MCF 10A (cell line): ENCODE data around the gene POLG. TPM values are rescaled to one million over a fixed set of nuclear protein-coding genes. Genes with fewer than 3 reads are reported as not detected.

Experiments used
- Bru-seq: library from RNA; stranded (reverse); fragments of 400-500 nt; gene quantifications from one replicate; lab custom pipeline; 2021; lab: Mats Ljungman, UMichigan
- BruChase-seq, 2 experiments: library from RNA; stranded (reverse); fragments of 400-500 nt; gene quantifications; one replicate each; lab custom pipeline; 2021; lab: Mats Ljungman, UMichigan
- BruUV-seq: library from RNA; stranded (reverse); fragments of 400-500 nt; replicated peaks from 2 replicates; lab custom pipeline; 2021; lab: Mats Ljungman, UMichigan
- CTCF ChIA-PET: fragments of 300-600 bp; sonication (Branson Sonifier 250); formaldehyde crosslinking; extraction: SDS; loops from one replicate; lab custom pipeline; 2021; ENCODE audit warnings: antibody characterized with exemption, inconsistent platforms; lab: Yijun Ruan, JAX
- POLR2A ChIA-PET: fragments of 300-600, 350-650 bp; sonication (Branson Sonifier 250); formaldehyde crosslinking; extraction: SDS; loops from one replicate; lab custom pipeline; 2020; ENCODE audit warnings: antibody characterized with exemption, inconsistent platforms; lab: Yijun Ruan, JAX
- DNase-seq: peaks from one replicate; pipeline ENCODE4 v3.0.0-alpha.2; 2018; ENCODE audit not compliant: unreplicated experiment
- H3K27ac Mint-ChIP-seq: one replicate; pipeline ENCODE4 v1.8.0; 2022; ENCODE audit warnings: mild to moderate bottlenecking, low read depth, mixed read lengths; ENCODE audit not compliant: unreplicated experiment
- H3K27me3 Mint-ChIP-seq: one replicate; pipeline ENCODE4 v1.8.0; 2022; ENCODE audit warnings: mixed read lengths; ENCODE audit not compliant: insufficient read depth, unreplicated experiment
- H3K36me3 Mint-ChIP-seq: one replicate; pipeline ENCODE4 v1.8.0; 2022; ENCODE audit warnings: mild to moderate bottlenecking, moderate library complexity, mixed read lengths; ENCODE audit not compliant: insufficient read depth, unreplicated experiment
- H3K4me1 Mint-ChIP-seq: one replicate; pipeline ENCODE4 v1.8.0; 2022; ENCODE audit warnings: mixed read lengths; ENCODE audit not compliant: insufficient read depth, unreplicated experiment
- H3K4me3 Mint-ChIP-seq: one replicate; pipeline ENCODE4 v1.8.0; 2022; ENCODE audit warnings: mild to moderate bottlenecking, moderate library complexity, mixed read lengths; ENCODE audit not compliant: unreplicated experiment
- H3K9me3 Mint-ChIP-seq: one replicate; pipeline ENCODE4 v1.8.0; 2022; ENCODE audit warnings: mixed read lengths; ENCODE audit not compliant: unreplicated experiment
- CTCF ChIP-seq: fragments of 200-600 bp; IDR thresholded peaks from one replicate; pipeline ENCODE4 v1.8.0; 2022; ENCODE audit warnings: antibody characterized with exemption, mild to moderate bottlenecking; ENCODE audit not compliant: unreplicated experiment
- intact Hi-C: fragments of 100-400 bp; cut with micrococcal nuclease; formaldehyde crosslinking; loops from 2 replicates; pipeline ENCODE4 v1.14.1; 2022
- long read RNA-seq: library from polyadenylated mRNA; stranded (forward); transcript quantifications from one replicate; pipeline ENCODE4 v2.0.0, GENCODE V29; 2022
- total RNA-seq: library from RNA; stranded (reverse); gene quantifications from 2 replicates; pipeline ENCODE4 v1.2.3, GENCODE V29; 2022

Gene POLG
- 52.9 and 62.2 TPM in 2 replicates for total RNA-seq
- Bru-seq, nascent RNA: percentile 83 among the genes with signal in this experiment
- percentile 85 among the genes with signal in this experiment for BruChase-seq, experiment 1, labeled RNA remaining after a 6-hour chase
- percentile 82 among the genes with signal in this experiment for BruChase-seq, experiment 2, labeled RNA remaining after a 2-hour chase
- long read RNA-seq, full-length matches to known transcripts: 64 of 114 reads
- long read RNA-seq, partial matches to known transcripts: 22 of 114 reads
- long read RNA-seq, other reads (novel, unspliced or antisense): 28 of 114 reads

GRCh38 chr15:89334510-89335297 lies at the start of gene POLG:
TSS of gene POLG (minus strand) at chr15:89334824. CDS start at chr15:89333754, 1,070 bp downstream.
- POLR2A ChIA-PET: interaction anchor here (0.6 to 1.3 kb wide), 9 partner anchors 10 to 243 kb away, joined by 3 to 5 read pairs (median 3); partner anchors contain the start of gene TICRR
- H3K27me3 Mint-ChIP-seq: no peaks in the 10 kb centered on the region
- BruUV-seq: no TSS peak
- DNase-seq: peak; percentile 99
- H3K9me3 Mint-ChIP-seq: no peaks in the 10 kb centered on the region
- no peak for TF ChIP-seq CTCF
- peaks cover 22% of the 10 kb centered on the region for H3K4me1 Mint-ChIP-seq
- peak within 1 kb of the TSS; percentile 68 for H3K27ac Mint-ChIP-seq
- CTCF ChIA-PET: interaction anchor here (0.6 to 17.1 kb wide), 3 partner anchors 10 to 386 kb away, joined by 3 to 144 read pairs (median 4); no protein-coding TSS in a partner anchor
- intact Hi-C loops: no loop called here
- H3K36me3 Mint-ChIP-seq: peaks cover 50% of the 10 kb centered on the region
- peak within 1 kb of the TSS; percentile 76 for H3K4me3 Mint-ChIP-seq

- intact Hi-C loops: no loop called here
- peaks cover 51% of the 10 kb centered on the region for H3K27me3 Mint-ChIP-seq
- H3K27ac Mint-ChIP-seq: no peak overlapping the region
- BruUV-seq: no TSS peak
- no peak for DNase-seq
- POLR2A ChIA-PET: interaction anchor here (0.7 to 1.3 kb wide), 2 partner anchors 17 to 62 kb away, joined by 3 to 5 read pairs; no protein-coding TSS in a partner anchor
- TF ChIP-seq CTCF: no peak
- H3K4me3 Mint-ChIP-seq: no peak overlapping the region
- H3K9me3 Mint-ChIP-seq: no peaks in the 10 kb centered on the region
- H3K4me1 Mint-ChIP-seq: no peaks in the 10 kb centered on the region
- H3K36me3 Mint-ChIP-seq: no peaks in the 10 kb centered on the region
- CTCF ChIA-PET: interaction anchor here (0.9 to 3.7 kb wide), 2 partner anchors 26 to 28 kb away, joined by 4 to 15 read pairs; no protein-coding TSS in a partner anchor
Measured at GRCh38 chr15:89384176-89384604, 49.6 kb upstream of the POLG start.

- H3K4me1 Mint-ChIP-seq: no peaks in the 10 kb centered on the region
- no peak for TF ChIP-seq CTCF
- intact Hi-C loops: no loop called here
- ChIA-PET CTCF (interaction anchor here (0.5 to 3.7 kb wide), 3 partner anchors 25 to 57 kb away, joined by 3 to 15 read pairs (median 3); no protein-coding TSS in a partner anchor), POLR2A (interaction anchor here (0.6 to 1.3 kb wide), 3 partner anchors 18 to 62 kb away, joined by 3 to 5 read pairs (median 3); no protein-coding TSS in a partner anchor)
- BruUV-seq: no TSS peak
- H3K27me3 Mint-ChIP-seq: peaks cover 45% of the 10 kb centered on the region
- peak; percentile 96 for DNase-seq
- no peak overlapping the region for H3K4me3 Mint-ChIP-seq
- H3K9me3 Mint-ChIP-seq: no peaks in the 10 kb centered on the region
- no peak overlapping the region for H3K27ac Mint-ChIP-seq
- H3K36me3 Mint-ChIP-seq: no peaks in the 10 kb centered on the region
Measured at GRCh38 chr15:89383365-89384175, 48.9 kb upstream of the POLG start.
